Skeletal muscle tissue (tissue), 4 donors: ENCODE results near the gene KCNMA1. TPM values are rescaled to one million over a fixed set of nuclear protein-coding genes. Genes with fewer than 3 reads are reported as not detected.

ENCODE experiments used
- H3K27ac ChIP-seq: one replicate; pipeline ENCODE4 v1.7.0; 2013; ENCODE audit warnings: mild to moderate bottlenecking, low read depth, low read length, inconsistent platforms
- H3K27me3 ChIP-seq, 3 donors: one replicate each; pipeline ENCODE4 v1.7.0; 2013; ENCODE audit warnings: low read length in 3 of 3; ENCODE audit not compliant: control insufficient read depth in 3 of 3, insufficient read depth in 3 of 3
- H3K36me3 ChIP-seq, 3 donors: one replicate each; pipeline ENCODE4 v1.7.0; 2013; ENCODE audit warnings: low read length in 3 of 3; ENCODE audit not compliant: control insufficient read depth in 3 of 3, insufficient read depth in 3 of 3
- H3K4me1 ChIP-seq, 3 donors: one replicate each; pipeline ENCODE4 v1.7.0; 2013; ENCODE audit warnings: low read length in 3 of 3, mild to moderate bottlenecking in 3 of 3; ENCODE audit not compliant: control insufficient read depth in 3 of 3, insufficient read depth in 3 of 3
- H3K4me3 ChIP-seq, 3 donors: one replicate each; pipeline ENCODE4 v1.7.0; 2013; ENCODE audit warnings: low read length in 3 of 3
- H3K9ac ChIP-seq, 3 donors: one replicate each; pipeline ENCODE4 v1.7.0; 2013; ENCODE audit warnings: low read length in 3 of 3, mild to moderate bottlenecking in 3 of 3, moderate library complexity in 2 of 3, low read depth in 1 of 3
- H3K9me3 ChIP-seq, 3 donors: one replicate each; pipeline ENCODE4 v1.7.0; 2013; ENCODE audit warnings: low read length in 3 of 3; ENCODE audit not compliant: control insufficient read depth in 3 of 3
- total RNA-seq: library from RNA; depleted of rRNA; stranded (reverse); fragments of >200 nt; gene quantifications from one replicate; pipeline ENCODE4 v1.2.3, GENCODE V29; 2014
- donor health status: Osteomylitis.

Gene KCNMA1
- total RNA-seq, 1 donor from 2014 or later: 18.8 TPM

- peaks cover 17 to 53% (median 28%) of the 10 kb centered on the region in 3 donors for H3K4me1 ChIP-seq
- no peaks in the 10 kb centered on the region for H3K36me3 ChIP-seq
- no peak overlapping the region for H3K9ac ChIP-seq
- no peak overlapping the region for H3K27ac ChIP-seq
- H3K9me3 ChIP-seq: no peaks in the 10 kb centered on the region
- no peak overlapping the region for H3K4me3 ChIP-seq
- H3K27me3 ChIP-seq: no peaks in the 10 kb centered on the region
Observed at GRCh38 chr10:77444041-77444440, 193.6 kb downstream of the KCNMA1 start.

GRCh38 chr10:77442699-77443189 lies 194.9 kb downstream of the KCNMA1 start:
- no peaks in the 10 kb centered on the region for H3K27me3 ChIP-seq
- H3K9ac ChIP-seq: no peak overlapping the region
- H3K27ac ChIP-seq: no peak overlapping the region

GRCh38 chr10:77441353-77442166 lies 196.0 kb downstream of the KCNMA1 start:
- peaks cover 9 to 32% (median 15%) of the 10 kb centered on the region in 3 donors for H3K4me1 ChIP-seq
- no peaks in the 10 kb centered on the region for H3K9me3 ChIP-seq
- H3K27ac ChIP-seq: no peak overlapping the region
- H3K9ac ChIP-seq: no peak overlapping the region
- no peaks in the 10 kb centered on the region for H3K36me3 ChIP-seq
- no peak overlapping the region for H3K4me3 ChIP-seq
- H3K27me3 ChIP-seq: no peaks in the 10 kb centered on the region

More at GRCh38 chr10:77442699-77443189, 194.9 kb downstream of the KCNMA1 start:
- H3K36me3 ChIP-seq: no peaks in the 10 kb centered on the region
- peaks cover 11 to 43% (median 23%) of the 10 kb centered on the region in 3 donors for H3K4me1 ChIP-seq
- no peaks in the 10 kb centered on the region for H3K9me3 ChIP-seq
- no peak overlapping the region for H3K4me3 ChIP-seq

GRCh38 chr10:77436257-77436975 lies 201.2 kb downstream of the KCNMA1 start:
- H3K36me3 ChIP-seq: no peaks in the 10 kb centered on the region
- H3K27ac ChIP-seq: no peak overlapping the region
- no peaks in the 10 kb centered on the region for H3K27me3 ChIP-seq
- no peak overlapping the region for H3K9ac ChIP-seq
- no peak overlapping the region for H3K4me3 ChIP-seq
- no peaks in the 10 kb centered on the region for H3K4me1 ChIP-seq
- no peaks in the 10 kb centered on the region for H3K9me3 ChIP-seq

- H3K36me3 ChIP-seq: no peaks in the 10 kb centered on the region
- H3K9ac ChIP-seq: no peak overlapping the region
- H3K27ac ChIP-seq: no peak overlapping the region
- H3K9me3 ChIP-seq: no peaks in the 10 kb centered on the region
- no peak overlapping the region for H3K4me3 ChIP-seq
- no peaks in the 10 kb centered on the region for H3K27me3 ChIP-seq
- H3K4me1 ChIP-seq: peaks cover 3 to 7% (median 3%) of the 10 kb centered on the region in 3 donors
Observed at GRCh38 chr10:77433546-77433945, 204.1 kb downstream of the KCNMA1 start.

GRCh38 chr10:77431980-77432797 lies 205.4 kb downstream of the KCNMA1 start:
- Histone ChIP-seq H3K36me3 (no peaks in the 10 kb centered on the region), H3K4me1 (peaks cover 7 to 14% (median 9%) of the 10 kb centered on the region in 3 donors), H3K4me3 (no peak overlapping the region), H3K9me3 (no peaks in the 10 kb centered on the region), H3K9ac (no peak overlapping the region), H3K27me3 (no peaks in the 10 kb centered on the region), H3K27ac (no peak overlapping the region)

- no peaks in the 10 kb centered on the region for H3K36me3 ChIP-seq
Observed at GRCh38 chr10:77431209-77431611, 206.4 kb downstream of the KCNMA1 start.

GRCh38 chr10:77430530-77430929 lies 207.1 kb downstream of the KCNMA1 start:
- Histone ChIP-seq H3K9ac (no peak overlapping the region), H3K9me3 (no peaks in the 10 kb centered on the region), H3K27me3 (no peaks in the 10 kb centered on the region), H3K36me3 (no peaks in the 10 kb centered on the region), H3K4me3 (no peak overlapping the region), H3K27ac (no peak overlapping the region), H3K4me1 (peaks cover 7 to 14% (median 9%) of the 10 kb centered on the region in 3 donors)

More at GRCh38 chr10:77431209-77431611, 206.4 kb downstream of the KCNMA1 start:
- no peak overlapping the region for H3K9ac ChIP-seq
- H3K27ac ChIP-seq: no peak overlapping the region
- H3K27me3 ChIP-seq: no peaks in the 10 kb centered on the region
- peaks cover 7 to 14% (median 9%) of the 10 kb centered on the region in 3 donors for H3K4me1 ChIP-seq
- no peak overlapping the region for H3K4me3 ChIP-seq
- no peaks in the 10 kb centered on the region for H3K9me3 ChIP-seq

GRCh38 chr10:77428691-77429395 lies 208.8 kb downstream of the KCNMA1 start:
- no peaks in the 10 kb centered on the region for H3K9me3 ChIP-seq
- H3K4me3 ChIP-seq: no peak overlapping the region
- no peak overlapping the region for H3K9ac ChIP-seq
- no peak overlapping the region for H3K27ac ChIP-seq
- H3K27me3 ChIP-seq: no peaks in the 10 kb centered on the region
- H3K4me1 ChIP-seq: peaks cover 7 to 14% (median 9%) of the 10 kb centered on the region in 3 donors
- H3K36me3 ChIP-seq: no peaks in the 10 kb centered on the region
